Epithelial cell of esophagus (primary cell): ENCODE measurements around the gene ATRN.

Experiments
- DNase-seq: peaks from one replicate; pipeline ENCODE4 v3.0.0; 2010; ENCODE audit warnings: low read depth
- H3K4me3 ChIP-seq: 2 replicates; pipeline ENCODE4 v1.5.1; 2011; ENCODE audit warnings: mild to moderate bottlenecking, low read length, control low read depth
- CTCF ChIP-seq: IDR thresholded peaks from 2 replicates; pipeline ENCODE4 v1.5.1; 2011; ENCODE audit warnings: low read depth, mild to moderate bottlenecking, low read length, control low read depth, inconsistent platforms; ENCODE audit not compliant: insufficient read depth; ENCODE audit errors: missing control alignments

The ATRN gene

GRCh38 chr20:3541887-3542721, 71.3 kb downstream of the ATRN start:
- no peak for DNase-seq
- TF ChIP-seq CTCF: no peak
- H3K4me3 ChIP-seq: no peak overlapping the region

- no peak for TF ChIP-seq CTCF
- peak; percentile 100 for DNase-seq
- H3K4me3 ChIP-seq: no peak overlapping the region
Measured at GRCh38 chr20:3543901-3544507, 73.2 kb downstream of the ATRN start.

GRCh38 chr20:3545401-3545925, 74.6 kb downstream of the ATRN start:
- peak; percentile 74 for DNase-seq

GRCh38 chr20:3547906-3548305, 77.1 kb downstream of the ATRN start:
- TF ChIP-seq CTCF: no peak
- no peak overlapping the region for H3K4me3 ChIP-seq
- DNase-seq: no peak

More at GRCh38 chr20:3545401-3545925, 74.6 kb downstream of the ATRN start:
- no peak for TF ChIP-seq CTCF
- H3K4me3 ChIP-seq: no peak overlapping the region

GRCh38 chr20:3550837-3551236, 80.0 kb downstream of the ATRN start:
- DNase-seq: no peak
- no peak for TF ChIP-seq CTCF

GRCh38 chr20:3551681-3552434, 81.0 kb downstream of the ATRN start:
- TF ChIP-seq CTCF: no peak
- no peak for DNase-seq

More at GRCh38 chr20:3550837-3551236, 80.0 kb downstream of the ATRN start:
- no peak overlapping the region for H3K4me3 ChIP-seq

More at GRCh38 chr20:3551681-3552434, 81.0 kb downstream of the ATRN start:
- no peak overlapping the region for H3K4me3 ChIP-seq
